B cell (primary cell): ENCODE data around the gene MS4A2. TPM values are rescaled to one million over a fixed set of nuclear protein-coding genes. Genes with fewer than 3 reads are reported as not detected.
"Not testable (repeated sequence)": the region's sequence is repeated elsewhere in the genome, so short reads cannot be mapped to it uniquely, and the experiment has no call there.

Experiments
- ATAC-seq: fragments of 200-7000 bp; cut with Tn5 transposase; one replicate; pipeline ENCODE4 v1.10.0; 2021; ENCODE audit warnings: low read depth, mild to moderate bottlenecking, moderate number of reproducible peaks, moderate library complexity
- CTCF ChIA-PET: fragments of 350-600 bp; sonication (Branson Sonifier 250); formaldehyde crosslinking; loops from one replicate; lab custom pipeline; 2021; ENCODE audit warnings: antibody characterized with exemption, inconsistent platforms; lab: Charles Lee
- POLR2A ChIA-PET: fragments of 350-600 bp; sonication (Branson Sonifier 250); formaldehyde crosslinking; loops from one replicate; lab custom pipeline; 2021; ENCODE audit warnings: antibody characterized with exemption; lab: Charles Lee
- DNase-seq: peaks from one replicate; pipeline ENCODE4 v3.0.0; 2013
- H2AFZ ChIP-seq: 2 replicates; pipeline ENCODE4 v1.6.1; 2012; ENCODE audit warnings: mild to moderate bottlenecking, low read depth, low read length; ENCODE audit not compliant: insufficient read depth, poor library complexity, severe bottlenecking
- H3K27ac ChIP-seq, 2 donors: 1 replicate in 1 of 2; 2 replicates in 1 of 2; pipeline ENCODE4 v1.5.1; 2012 to 2013; ENCODE audit warnings: low read length in 2 of 2, mild to moderate bottlenecking in 2 of 2, moderate library complexity in 1 of 2
- H3K27me3 ChIP-seq, 4 experiments: fragments of 200-600 bp in 1 of 4; sonication (generic) in 1 of 4; replicated peaks in 1 of 4; 1 replicate in 2 of 4; 2 replicates in 2 of 4; pipeline versions ENCODE4 v1.6.1 to v1.7.0; 2013 to 2016; ENCODE audit warnings: low read length in 3 of 4, mild to moderate bottlenecking in 2 of 4, mixed read lengths in 1 of 4, moderate library complexity in 1 of 4; ENCODE audit not compliant: insufficient read depth in 4 of 4, control insufficient read depth in 3 of 4; ENCODE audit errors: control extremely low read depth in 1 of 4
- H3K36me3 ChIP-seq, 2 experiments: replicated peaks in 1 of 2; 1 replicate in 1 of 2; 2 replicates in 1 of 2; pipeline versions ENCODE4 v1.6.1 to v1.7.1; 2013; ENCODE audit warnings: low read length in 1 of 2; ENCODE audit not compliant: insufficient read depth in 2 of 2, control insufficient read depth in 1 of 2; ENCODE audit errors: control extremely low read depth in 1 of 2, extremely low read depth in 1 of 2
- H3K4me1 ChIP-seq, 2 donors: fragments of 200-600 bp in 1 of 2; sonication (generic) in 1 of 2; 1 replicate in 1 of 2; 2 replicates in 1 of 2; pipeline versions ENCODE4 v1.5.1 to v1.6.1; 2013 to 2017; ENCODE audit warnings: low read length in 2 of 2; ENCODE audit not compliant: control insufficient read depth in 2 of 2, insufficient read depth in 2 of 2
- H3K4me2 ChIP-seq: replicated peaks from 2 replicates; pipeline ENCODE3; 2012; ENCODE audit warnings: mild to moderate bottlenecking, low read depth, low read length; ENCODE audit not compliant: poor library complexity, severe bottlenecking
- H3K4me3 ChIP-seq, 5 experiments: fragments of 200-600 bp in 1 of 5; sonication (generic) in 1 of 5; 1 replicate in 3 of 5; 2 replicates in 2 of 5; pipeline versions ENCODE4 v1.5.1 to v1.7.0; 2011 to 2016; ENCODE audit warnings: low read length in 4 of 5, mild to moderate bottlenecking in 4 of 5, low read depth in 2 of 5, control low read depth in 1 of 5, moderate library complexity in 1 of 5; ENCODE audit not compliant: insufficient read depth in 1 of 5; ENCODE audit errors: control extremely low read depth in 1 of 5, extremely low read depth in 1 of 5
- H3K79me2 ChIP-seq: fragments of 200-600 bp; sonication (generic); one replicate; pipeline ENCODE4 v1.6.0; 2016; ENCODE audit warnings: low read length; ENCODE audit not compliant: control insufficient read depth, insufficient read depth
- H3K9ac ChIP-seq: fragments of 200-600 bp; sonication (generic); 2 replicates; pipeline ENCODE4 v1.6.1; 2017; ENCODE audit warnings: mild to moderate bottlenecking, low read length, moderate library complexity
- H3K9me3 ChIP-seq, 3 donors: one replicate each; pipeline versions ENCODE4 v1.6.1 to v1.7.1; 2013; ENCODE audit warnings: low read length in 2 of 3; ENCODE audit not compliant: control insufficient read depth in 2 of 3, insufficient read depth in 1 of 3; ENCODE audit errors: control extremely low read depth in 1 of 3
- H4K20me1 ChIP-seq: 2 replicates; pipeline ENCODE4 v1.6.0; 2012; ENCODE audit warnings: mild to moderate bottlenecking, low read length; ENCODE audit not compliant: insufficient read depth, control insufficient read depth, poor library complexity, severe bottlenecking
- H3K27ac Mint-ChIP-seq: one replicate; pipeline ENCODE4 v1.8.0; 2021; ENCODE audit warnings: mixed read lengths
- H3K27me3 Mint-ChIP-seq: one replicate; pipeline ENCODE4 v1.8.0; 2021; ENCODE audit warnings: mixed read lengths
- H3K4me1 Mint-ChIP-seq: one replicate; pipeline ENCODE4 v1.8.0; 2021; ENCODE audit warnings: mixed read lengths
- H3K4me3 Mint-ChIP-seq: one replicate; pipeline ENCODE4 v1.8.0; 2021; ENCODE audit warnings: mixed read lengths
- H3K9me3 Mint-ChIP-seq: one replicate; pipeline ENCODE4 v1.8.0; 2022; ENCODE audit warnings: mixed read lengths; ENCODE audit not compliant: insufficient read depth
- CTCF ChIP-seq: fragments of 200-600 bp; IDR thresholded peaks from one replicate; pipeline ENCODE4 v1.8.0; 2022; ENCODE audit warnings: antibody characterized with exemption, mild to moderate bottlenecking
- EZH2 ChIP-seq: IDR thresholded peaks from 2 replicates; pipeline ENCODE4 v1.6.1; 2012; ENCODE audit warnings: borderline replicate concordance, low read depth, mild to moderate bottlenecking, moderate library complexity, low read length; ENCODE audit not compliant: insufficient read depth, poor library complexity, severe bottlenecking
- WGBS: methylation state at CpG from one replicate; pipeline ENCODE4 v1.1.5; 2013; ENCODE audit warnings: missing lambda C conversion rate; ENCODE audit not compliant: insufficient coverage; 5-methylcytosine and 5-hydroxymethylcytosine counted together
- intact Hi-C: fragments of 100-400 bp; cut with micrococcal nuclease; formaldehyde crosslinking; loops from one replicate; pipeline ENCODE4 v1.10.0; 2022
- polyA plus RNA-seq: library from polyadenylated mRNA; depleted of rRNA; stranded (reverse); fragments of >200 nt; gene quantifications from 2 replicates; pipeline ENCODE4 v1.2.3, GENCODE V29; 2012
- total RNA-seq, 2 donors: library from RNA; stranded (reverse); fragments of 120-200 nt in 1 of 2; gene quantifications; 1 replicate in 1 of 2; 2 replicates in 1 of 2; pipeline versions ENCODE4 v1.2.3 to v1.2.4, GENCODE V29; 2013 to 2022

The MS4A2 gene
- total and polyA plus RNA-seq, 2 donors (not counting 1 experiment from before 2014, with no cell fraction given) = not detected

- H3K4me3 Mint-ChIP-seq, H3K27ac ChIP-seq, intact Hi-C loops, CTCF ChIA-PET, H3K27ac Mint-ChIP-seq, H3K4me2 ChIP-seq, POLR2A ChIA-PET, H4K20me1 ChIP-seq, H3K4me1 Mint-ChIP-seq, H3K9me3 Mint-ChIP-seq, H3K27me3 ChIP-seq, H3K9ac ChIP-seq, H2AFZ ChIP-seq, H3K36me3 ChIP-seq, H3K79me2 ChIP-seq, H3K4me1 ChIP-seq, DNase-seq, H3K9me3 ChIP-seq, ATAC-seq, H3K4me3 ChIP-seq: not testable (repeated sequence)
- H3K27me3 Mint-ChIP-seq = peaks cover 14% of the 10 kb centered on the region
- 95% methylated on average over 2 of the region's 5 CpGs for WGBS
Observed at GRCh38 chr11:60108631-60109030, 20.2 kb downstream of the MS4A2 start.

- H3K9me3 Mint-ChIP-seq = no peaks in the 10 kb centered on the region
- intact Hi-C loops = no loop called here
- no peaks in the 10 kb centered on the region for H3K4me1 Mint-ChIP-seq
- H3K4me3 Mint-ChIP-seq = no peak overlapping the region
- no peak for DNase-seq
- 60% methylated on average over 1 of the region's 2 CpGs for WGBS
- no peak overlapping the region for H3K27ac ChIP-seq
- ChIA-PET CTCF (no interaction called here), POLR2A (no interaction called here)
- TF ChIP-seq CTCF (no peak), EZH2 (no peak)
- no peaks in the 10 kb centered on the region for H3K9me3 ChIP-seq
- ATAC-seq = no peak
- no peak overlapping the region for H3K9ac ChIP-seq
- H2AFZ ChIP-seq = no peak overlapping the region
- H3K27ac Mint-ChIP-seq = no peak overlapping the region
- H3K27me3 ChIP-seq = no peaks in the 10 kb centered on the region
- H3K79me2 ChIP-seq = no peaks in the 10 kb centered on the region
- peaks cover 18% of the 10 kb centered on the region for H3K27me3 Mint-ChIP-seq
- H4K20me1 ChIP-seq = no peaks in the 10 kb centered on the region
- H3K4me3 ChIP-seq = no peak overlapping the region
- H3K4me2 ChIP-seq = no peak overlapping the region
- no peaks in the 10 kb centered on the region for H3K36me3 ChIP-seq
- no peaks in the 10 kb centered on the region for H3K4me1 ChIP-seq
Observed at GRCh38 chr11:60111793-60112192, 23.3 kb downstream of the MS4A2 start.
